HG02970 (cell line): ENCODE measurements around the gene CFAP299.
"Not testable (repeated sequence)": the region's sequence is repeated elsewhere in the genome, so short reads cannot be mapped to it uniquely, and the experiment has no call there.

Source experiments
- ATAC-seq: cut with Tn5 transposase; IDR thresholded peaks from one replicate; pipeline ENCODE4 v1.9.1; 2021; ENCODE audit warnings: mild to moderate bottlenecking, moderate library complexity, moderate number of reproducible peaks; ENCODE audit not compliant: unreplicated experiment, low FRiP score

CFAP299 gene

GRCh38 chr4:80793660-80794059 is 458.1 kb downstream of the CFAP299 start:
- ATAC-seq, result not testable (repeated sequence)

GRCh38 chr4:80798082-80798481 is 462.6 kb downstream of the CFAP299 start:
- no peak for ATAC-seq

- ATAC-seq, result not testable (repeated sequence)
Observed at GRCh38 chr4:80800719-80801118, 465.2 kb downstream of the CFAP299 start.

GRCh38 chr4:80803337-80803736 is 467.8 kb downstream of the CFAP299 start:
- ATAC-seq, result no peak

GRCh38 chr4:80806472-80806871 is 470.9 kb downstream of the CFAP299 start:
- ATAC-seq, result no peak

- ATAC-seq, result no peak
Observed at GRCh38 chr4:80809039-80809729, 473.7 kb downstream of the CFAP299 start.

GRCh38 chr4:80811406-80811805 is 475.9 kb downstream of the CFAP299 start:
- no peak for ATAC-seq

GRCh38 chr4:80812145-80812544 is 476.6 kb downstream of the CFAP299 start:
- no peak for ATAC-seq

- no peak for ATAC-seq
Observed at GRCh38 chr4:80814266-80814665, 478.7 kb downstream of the CFAP299 start.

- ATAC-seq, result no peak
Observed at GRCh38 chr4:80831383-80832361, 496.1 kb downstream of the CFAP299 start.

- ATAC-seq, result no peak
Observed at GRCh38 chr4:80839281-80839680, 503.8 kb downstream of the CFAP299 start.

GRCh38 chr4:80839792-80840191 is 504.3 kb downstream of the CFAP299 start:
- ATAC-seq, result no peak

GRCh38 chr4:80840396-80840795 is 504.9 kb downstream of the CFAP299 start:
- no peak for ATAC-seq

- ATAC-seq, result no peak
Observed at GRCh38 chr4:80841587-80842281, 506.2 kb downstream of the CFAP299 start.

- ATAC-seq, result no peak
Observed at GRCh38 chr4:80846210-80846609, 510.7 kb downstream of the CFAP299 start.

GRCh38 chr4:80852061-80852460 is 516.5 kb downstream of the CFAP299 start:
- ATAC-seq, result no peak

- no peak for ATAC-seq
Observed at GRCh38 chr4:80873571-80873970, 538.0 kb downstream of the CFAP299 start.

- ATAC-seq, result no peak
Observed at GRCh38 chr4:80874979-80875378, 539.4 kb downstream of the CFAP299 start.

GRCh38 chr4:80875642-80876041 is 540.1 kb downstream of the CFAP299 start:
- peak; percentile 90 for ATAC-seq

- ATAC-seq, result peak; percentile 80
Observed at GRCh38 chr4:80876810-80877209, 541.3 kb downstream of the CFAP299 start.

GRCh38 chr4:80878218-80878617 is 542.7 kb downstream of the CFAP299 start:
- no peak for ATAC-seq
